NCI-H2227 (cell line): ENCODE measurements around the gene NDUFB2.
A peak's percentile ranks its signal among the peaks of the same experiment; 100 is the strongest.
"Not testable (repeated sequence)": the region's sequence is repeated elsewhere in the genome, so short reads cannot be mapped to it uniquely, and the experiment has no call there.

Experiments
- DNase-seq: peaks from one replicate; lab custom pipeline; 2025; ENCODE audit not compliant: unreplicated experiment; lab: John Stamatoyannopoulos, UW

The NDUFB2 gene

DNA sequence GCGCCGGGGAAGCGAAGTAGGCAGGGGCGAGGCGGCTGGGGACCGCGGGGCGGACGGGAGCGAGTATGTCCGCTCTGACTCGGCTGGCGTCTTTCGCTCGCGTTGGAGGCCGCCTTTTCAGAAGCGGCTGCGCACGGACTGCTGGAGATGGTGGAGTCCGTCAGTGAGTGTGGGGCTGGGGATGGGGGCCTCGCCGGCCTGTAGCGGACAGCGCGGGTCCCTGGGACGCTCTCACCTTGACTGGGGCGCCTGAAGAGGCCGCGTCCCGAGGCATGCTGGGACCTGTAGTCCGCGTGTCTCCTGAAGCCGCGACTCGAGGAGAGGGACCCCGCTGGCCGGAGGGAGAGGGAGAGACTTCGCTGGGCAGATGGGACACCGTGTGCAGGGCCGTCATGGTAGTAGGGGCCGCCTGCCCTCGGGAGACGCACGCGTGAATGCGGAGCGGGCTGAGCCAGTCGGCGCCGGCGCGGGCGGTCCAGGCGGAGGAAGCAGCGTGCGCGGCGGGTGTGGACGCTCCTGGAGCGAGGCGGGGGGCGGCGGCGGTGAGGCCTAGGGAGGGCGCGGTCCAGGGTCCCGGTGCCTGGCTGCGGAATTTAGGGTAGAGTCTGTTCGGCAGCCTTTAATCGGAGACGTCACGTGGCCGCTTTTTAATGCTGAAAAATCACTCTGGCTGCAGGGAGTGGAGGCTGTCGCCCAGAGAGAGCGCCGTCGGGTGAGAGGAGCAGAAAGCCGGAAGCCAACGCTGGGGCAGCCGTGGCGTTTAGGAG, at the start of gene NDUFB2:
NDUFB2 (plus strand) TSS at position 29 of the 767 bp plus-strand sequence; CDS start at position 66, 37 bp downstream.
- DNase-seq: peak; percentile 93

GRCh38 chr7:140646931-140647647, 49.4 kb upstream of the NDUFB2 start:
- DNase-seq: peak; percentile 75

DNA sequence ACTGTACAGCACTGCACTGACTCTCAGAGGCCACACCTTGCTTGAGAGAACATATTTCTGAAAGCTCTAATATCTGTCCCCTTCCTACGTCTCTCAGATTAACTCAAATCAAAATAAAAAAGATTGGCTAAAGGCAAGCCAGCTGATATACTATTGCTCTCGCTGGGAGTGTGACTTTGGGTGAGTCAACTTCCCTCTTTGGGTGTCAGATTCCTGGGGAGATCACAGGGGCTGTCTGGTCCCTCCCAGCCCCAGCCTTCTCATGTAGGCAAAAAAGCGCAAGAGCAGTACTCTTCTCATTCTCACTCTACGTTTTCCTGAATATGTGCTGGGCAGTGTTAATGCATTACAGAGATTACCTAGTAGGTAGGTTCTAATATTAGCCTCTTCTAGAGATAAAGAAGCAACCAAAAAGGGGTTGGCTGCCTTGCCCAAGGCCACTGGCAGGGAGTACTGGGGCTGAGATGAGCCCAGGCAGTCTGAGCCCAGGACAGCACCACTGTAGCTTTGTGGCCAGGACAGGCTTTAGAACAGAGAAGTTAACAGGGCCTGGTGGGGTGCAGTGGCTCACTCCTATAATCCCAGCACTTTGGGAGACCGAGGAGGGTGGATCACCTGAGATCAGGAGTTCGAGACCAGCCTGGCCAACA, 46.8 kb upstream of the NDUFB2 start:
- no peak for DNase-seq

DNA sequence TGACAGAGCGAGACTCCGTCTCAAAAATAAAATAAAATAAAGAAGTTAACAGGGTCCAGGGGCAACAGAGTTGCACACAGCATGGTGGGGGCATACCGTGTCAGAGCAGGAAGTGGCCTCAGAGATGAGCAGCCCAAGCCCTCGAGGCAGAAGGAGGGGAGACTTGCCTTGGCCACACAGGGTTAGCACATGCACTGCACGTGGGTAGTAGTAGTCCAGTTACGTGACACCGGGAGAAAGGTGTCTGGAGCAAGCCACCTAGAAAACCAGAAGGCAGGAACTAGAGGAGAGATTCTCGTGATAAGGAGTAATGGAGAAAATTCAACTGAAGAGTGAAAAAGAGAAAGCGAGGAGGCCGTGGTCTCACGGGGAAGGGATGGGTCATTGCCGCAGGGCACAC, 46.1 kb upstream of the NDUFB2 start:
- DNase-seq: no peak

DNA sequence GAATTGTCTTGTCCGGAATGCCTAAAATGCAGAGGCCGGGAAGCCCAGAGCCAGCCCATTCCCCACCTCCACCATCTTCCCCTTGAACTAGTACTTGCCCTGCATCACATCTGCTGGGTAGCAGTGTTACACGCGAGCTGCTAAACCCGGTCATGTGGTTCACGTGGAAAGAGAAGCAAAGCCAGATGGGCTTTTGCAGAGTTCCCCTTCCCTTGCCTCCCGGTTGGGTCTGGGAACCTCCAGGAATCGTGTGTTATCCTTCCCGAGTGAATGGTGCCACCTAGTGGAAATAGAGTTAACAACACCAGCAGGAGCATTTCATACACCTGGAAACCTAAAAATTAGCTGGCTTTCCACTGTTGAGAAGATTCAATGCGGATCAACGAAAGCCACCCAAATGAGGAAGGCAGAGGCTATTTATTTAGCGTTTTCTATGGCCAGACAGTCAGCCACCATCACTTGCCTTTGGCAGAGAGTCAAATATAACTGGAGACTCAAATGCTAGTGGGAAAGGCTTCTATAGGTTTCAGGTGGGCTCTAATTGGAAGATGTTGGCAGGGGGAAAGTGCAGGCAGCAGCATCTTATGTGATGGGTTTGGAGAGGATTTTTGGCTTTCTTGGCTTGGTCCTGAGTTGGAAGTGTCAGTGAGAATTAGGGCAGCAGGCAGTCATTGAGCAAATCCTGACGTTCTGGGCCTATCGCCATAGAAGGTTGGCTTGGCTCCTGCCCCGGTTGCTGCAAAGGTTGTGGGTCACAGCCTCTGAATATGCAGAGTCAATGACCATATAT, 43.0 kb upstream of the NDUFB2 start:
- DNase-seq: peak; percentile 92

- no peak for DNase-seq
These were observed 42.5 kb upstream of the NDUFB2 start for GRCh38 chr7:140654109-140654387.

- DNase-seq: no peak
These were observed 41.8 kb upstream of the NDUFB2 start for GRCh38 chr7:140654661-140655060.

GRCh38 chr7:140655511-140656408, 40.7 kb upstream of the NDUFB2 start:
- no peak for DNase-seq

GRCh38 chr7:140656548-140657515, 39.7 kb upstream of the NDUFB2 start:
- peak; percentile 29 for DNase-seq

- DNase-seq: no peak
These were observed 38.6 kb upstream of the NDUFB2 start for GRCh38 chr7:140657891-140658290.

- DNase-seq: no peak
These were observed 36.7 kb upstream of the NDUFB2 start for GRCh38 chr7:140659856-140660255.

DNA sequence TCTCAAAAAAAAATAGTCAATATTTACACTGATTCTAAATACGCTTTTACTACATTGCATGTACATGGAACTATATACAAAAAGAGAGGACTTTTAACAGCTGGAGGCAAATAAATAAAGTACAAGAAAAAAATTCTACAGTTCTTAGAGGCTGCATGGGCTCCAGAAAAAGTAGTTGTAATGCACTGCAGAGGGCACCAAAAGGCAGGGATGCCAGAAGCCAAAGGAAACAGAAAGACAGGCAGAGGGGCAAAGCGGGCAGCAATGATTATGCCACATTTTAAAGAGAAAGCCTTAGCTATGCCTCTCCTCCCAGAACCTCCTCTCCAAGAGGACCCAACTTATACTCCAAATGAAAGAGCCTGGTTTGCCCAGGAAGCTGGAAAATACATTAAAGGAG, 35.4 kb upstream of the NDUFB2 start:
- DNase-seq: no peak

- not testable (repeated sequence) for DNase-seq
These were observed 33.6 kb upstream of the NDUFB2 start for GRCh38 chr7:140662938-140663337.

DNA sequence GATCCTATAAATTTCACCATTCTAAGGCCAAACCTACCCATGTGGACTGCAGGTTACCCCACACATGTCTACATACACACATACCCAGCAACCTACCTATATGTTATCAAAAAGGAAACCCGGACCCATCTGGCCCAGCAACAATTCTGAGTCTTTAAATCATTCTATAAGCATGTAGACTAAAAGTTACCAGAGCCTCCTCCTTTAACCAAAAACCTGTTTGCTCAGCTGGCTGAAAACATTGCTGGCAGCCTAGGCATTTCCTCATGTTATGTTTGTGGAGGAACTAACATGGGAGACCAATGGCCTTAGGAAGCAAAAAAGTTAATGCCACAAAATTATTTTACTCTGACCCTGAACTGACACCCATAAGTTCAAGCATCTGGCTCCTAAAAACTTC, 29.0 kb upstream of the NDUFB2 start:
- DNase-seq: no peak

DNA sequence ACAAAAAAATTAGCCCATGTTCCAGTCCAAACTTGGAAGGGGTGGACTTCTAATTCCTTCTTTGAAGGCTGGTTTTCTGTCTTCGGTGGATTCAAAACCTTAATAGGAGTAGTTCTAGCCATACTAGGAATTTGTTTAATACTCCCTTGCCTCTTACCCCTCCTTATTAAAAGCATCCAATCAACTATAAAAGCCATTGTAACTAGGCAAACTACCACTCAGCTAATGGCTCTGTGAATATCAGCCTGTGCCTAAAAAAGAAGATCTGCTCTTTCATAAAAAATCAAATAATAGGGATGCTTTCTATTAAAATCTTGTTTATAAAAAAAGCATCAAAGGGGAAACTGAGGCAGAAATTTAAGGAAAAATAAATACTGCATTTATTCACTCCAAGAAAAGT, 27.9 kb upstream of the NDUFB2 start:
- no peak for DNase-seq

DNA sequence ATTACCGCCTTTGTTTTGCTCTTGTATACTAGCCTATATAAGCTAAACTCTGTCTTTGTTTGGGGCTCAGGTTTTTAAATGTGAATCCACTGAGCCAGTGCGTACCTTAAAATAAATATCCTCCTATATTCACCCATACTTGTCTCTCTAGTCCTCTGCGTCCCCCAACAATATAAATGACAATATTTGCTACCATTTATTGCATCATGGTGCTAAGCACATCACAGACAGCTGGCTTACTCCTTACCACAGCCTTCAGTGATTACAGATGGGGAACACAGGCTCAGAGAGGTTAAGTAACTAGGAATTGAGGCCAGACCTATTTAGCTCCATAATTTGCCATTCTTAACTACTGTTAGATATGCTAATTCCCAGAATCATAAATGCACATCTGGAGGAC, 27.2 kb upstream of the NDUFB2 start:
- no peak for DNase-seq

DNA sequence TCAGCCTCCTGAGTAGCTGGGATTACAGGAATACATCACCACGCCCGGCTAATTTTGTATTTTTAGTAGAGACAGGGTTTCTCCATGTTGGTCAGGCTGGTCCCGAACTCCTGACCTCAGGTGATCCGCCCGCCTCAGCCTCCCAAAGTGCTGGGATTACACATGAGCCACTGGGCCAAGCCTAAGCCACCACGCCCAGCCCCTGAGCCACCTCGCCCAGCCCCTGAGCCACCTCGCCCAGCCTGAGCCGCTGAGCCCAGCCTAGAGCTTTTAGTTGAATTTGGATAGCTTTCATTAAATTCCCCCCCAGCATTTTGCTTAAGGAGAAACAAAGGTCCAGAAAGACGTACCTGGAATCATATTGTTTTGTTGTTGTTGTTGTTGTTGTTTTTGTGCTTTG, 26.6 kb upstream of the NDUFB2 start:
- DNase-seq: not testable (repeated sequence)

- DNase-seq: no peak
These were observed 26.1 kb upstream of the NDUFB2 start for GRCh38 chr7:140670343-140670935.

DNA sequence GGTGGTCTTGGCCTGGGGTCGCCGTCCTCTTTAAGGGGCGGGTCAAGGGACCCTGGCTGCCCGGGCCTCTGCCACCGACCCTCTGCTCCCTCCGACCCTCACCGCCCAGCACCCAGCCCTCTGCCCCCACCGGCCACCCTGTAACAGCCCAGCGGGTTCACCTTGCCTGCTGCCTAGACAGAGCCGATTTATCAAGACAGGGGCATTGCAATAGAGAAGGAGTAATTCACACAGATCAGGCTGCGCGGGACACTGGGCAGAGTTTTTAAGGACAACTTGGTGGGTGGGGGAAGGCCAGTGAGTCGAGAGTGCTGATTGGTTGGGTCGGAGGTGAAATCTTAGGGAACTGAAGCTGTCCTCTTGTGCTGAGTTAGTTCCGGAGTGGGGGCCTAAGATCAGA, 24.5 kb upstream of the NDUFB2 start:
- no peak for DNase-seq
